Fibroblast of the aortic adventitia (primary cell): ENCODE results near the gene HHIPL2. TPM values are rescaled to one million over a fixed set of nuclear protein-coding genes. Genes with fewer than 3 reads are reported as not detected.
A peak's percentile ranks its signal among the peaks of the same experiment; 100 is the strongest.
"Not testable (repeated sequence)": the region's sequence is repeated elsewhere in the genome, so short reads cannot be mapped to it uniquely, and the experiment has no call there.

Experiments used
- DNase-seq: peaks from one replicate; pipeline ENCODE4 v3.0.0-alpha.2; 2010; ENCODE audit warnings: low read depth
- H3K4me3 ChIP-seq: 2 replicates; pipeline ENCODE4 v1.5.1; 2011; ENCODE audit warnings: low read depth, mild to moderate bottlenecking, control low read depth, low read length, moderate library complexity
- CTCF ChIP-seq: IDR thresholded peaks from 2 replicates; pipeline ENCODE4 v1.5.1; 2011; ENCODE audit warnings: mild to moderate bottlenecking, low read length, control low read depth, inconsistent platforms; ENCODE audit not compliant: insufficient read depth
- small RNA-seq: library from RNA; depleted of rRNA; stranded (forward); fragments of <200 nt; gene quantifications from one replicate; pipeline ENCODE3, GENCODE V24; 2012
- total RNA-seq: library from RNA; depleted of rRNA; stranded (reverse); fragments of >200 nt; gene quantifications from 2 replicates; pipeline ENCODE4 v1.2.3, GENCODE V29; 2012; ENCODE audit warnings: low replicate concordance

The HHIPL2 gene
- total RNA-seq, 1 donor: 0.18 TPM

GRCh38 chr1:222476436-222476835 is 71.5 kb downstream of the HHIPL2 start:
- TF ChIP-seq CTCF: peak; percentile 14
- peak; percentile 75 for DNase-seq
- not testable (repeated sequence) for H3K4me3 ChIP-seq

GRCh38 chr1:222473717-222474116 is 74.2 kb downstream of the HHIPL2 start:
- not testable (repeated sequence) for DNase-seq, H3K4me3 ChIP-seq

- DNase-seq, H3K4me3 ChIP-seq: not testable (repeated sequence)
Observed at GRCh38 chr1:222472776-222473540, 74.9 kb downstream of the HHIPL2 start.

Small RNA genes lying within 50 kb of the gene (small RNA-seq; reads per million reads assigned to genes)
- gene RNU6-791P: not detected

Other genes starting within 250 kb of the HHIPL2 start
- 11.8 and 16.5 TPM in 2 replicates for gene TAF1A, start 41.8 kb upstream of the HHIPL2 start, total RNA-seq
- gene MIA3, start 70.0 kb upstream of the HHIPL2 start, total RNA-seq: 61.5 and 81.0 TPM in 2 replicates
- 35.6 and 119 TPM in 2 replicates for gene AIDA, start 164.4 kb upstream of the HHIPL2 start, total RNA-seq
- gene BROX, start 164.5 kb upstream of the HHIPL2 start, total RNA-seq: 67.5 and 101 TPM in 2 replicates
- gene FAM177B, start 189.1 kb upstream of the HHIPL2 start, total RNA-seq: not detected in 2 replicates